ENCODE results near the gene GATM.
"Not testable (repeated sequence)": the region's sequence is repeated elsewhere in the genome, so short reads cannot be mapped to it uniquely, and the experiment has no call there.

GATM gene

GRCh38 chr15:45370042-45370441, 8.3 kb downstream of the GATM start:
- not testable (repeated sequence) for H3K9me3 ChIP-seq (ENCODE audit: control insufficient read depth, low read length); H3K36me3 ChIP-seq (ENCODE audit: control insufficient read depth, insufficient read depth, low read length, severe bottlenecking); H3K4me1 ChIP-seq (ENCODE audit: control insufficient read depth, insufficient read depth, low read length); DNase-seq (ENCODE audit: low read depth); H3K4me3 ChIP-seq (ENCODE audit: low read length); H3K9ac ChIP-seq (ENCODE audit: low read length); H3K27me3 ChIP-seq (replicated peaks; ENCODE audit: control insufficient read depth, insufficient read depth, low read length)

- DNase-seq (ENCODE audit: low read depth); H3K36me3 ChIP-seq (ENCODE audit: control insufficient read depth, insufficient read depth, low read length, severe bottlenecking); H3K27me3 ChIP-seq (replicated peaks; ENCODE audit: control insufficient read depth, insufficient read depth, low read length): not testable (repeated sequence)
Measured at GRCh38 chr15:45367222-45367621, 11.1 kb downstream of the GATM start.

GRCh38 chr15:45364271-45364670, 14.1 kb downstream of the GATM start:
- no peak overlapping the region for H3K4me3 ChIP-seq (ENCODE audit: low read length)
- H3K36me3 ChIP-seq (ENCODE audit: control insufficient read depth, insufficient read depth, low read length, severe bottlenecking): no peaks in the 10 kb centered on the region
- H3K9ac ChIP-seq (ENCODE audit: low read length): no peak overlapping the region
- H3K27me3 ChIP-seq (replicated peaks; ENCODE audit: control insufficient read depth, insufficient read depth, low read length): no peaks in the 10 kb centered on the region
- H3K4me1 ChIP-seq (ENCODE audit: control insufficient read depth, insufficient read depth, low read length): no peaks in the 10 kb centered on the region
- DNase-seq (ENCODE audit: low read depth): no peak
- H3K9me3 ChIP-seq (ENCODE audit: control insufficient read depth, low read length): no peaks in the 10 kb centered on the region

More at GRCh38 chr15:45367222-45367621, 11.1 kb downstream of the GATM start:
- not testable (repeated sequence) for H3K9ac ChIP-seq (ENCODE audit: low read length); H3K9me3 ChIP-seq (ENCODE audit: control insufficient read depth, low read length); H3K4me1 ChIP-seq (ENCODE audit: control insufficient read depth, insufficient read depth, low read length); H3K4me3 ChIP-seq (ENCODE audit: low read length)

GRCh38 chr15:45363801-45364200, 14.5 kb downstream of the GATM start:
- no peak overlapping the region for H3K4me3 ChIP-seq (ENCODE audit: low read length)
- H3K36me3 ChIP-seq (ENCODE audit: control insufficient read depth, insufficient read depth, low read length, severe bottlenecking): no peaks in the 10 kb centered on the region
- DNase-seq (ENCODE audit: low read depth): no peak
- H3K9ac ChIP-seq (ENCODE audit: low read length): no peak overlapping the region
- no peaks in the 10 kb centered on the region for H3K27me3 ChIP-seq (replicated peaks; ENCODE audit: control insufficient read depth, insufficient read depth, low read length)
- no peaks in the 10 kb centered on the region for H3K9me3 ChIP-seq (ENCODE audit: control insufficient read depth, low read length)
- no peaks in the 10 kb centered on the region for H3K4me1 ChIP-seq (ENCODE audit: control insufficient read depth, insufficient read depth, low read length)

GRCh38 chr15:45363334-45363733, 15.0 kb downstream of the GATM start:
- no peak for DNase-seq (ENCODE audit: low read depth)
- H3K36me3 ChIP-seq (ENCODE audit: control insufficient read depth, insufficient read depth, low read length, severe bottlenecking): no peaks in the 10 kb centered on the region
- no peak overlapping the region for H3K4me3 ChIP-seq (ENCODE audit: low read length)
- no peaks in the 10 kb centered on the region for H3K27me3 ChIP-seq (replicated peaks; ENCODE audit: control insufficient read depth, insufficient read depth, low read length)
- no peaks in the 10 kb centered on the region for H3K4me1 ChIP-seq (ENCODE audit: control insufficient read depth, insufficient read depth, low read length)
- no peak overlapping the region for H3K9ac ChIP-seq (ENCODE audit: low read length)
- no peaks in the 10 kb centered on the region for H3K9me3 ChIP-seq (ENCODE audit: control insufficient read depth, low read length)

GRCh38 chr15:45362419-45362818, 15.9 kb downstream of the GATM start:
- no peak overlapping the region for H3K9ac ChIP-seq (ENCODE audit: low read length)
- no peak for DNase-seq (ENCODE audit: low read depth)
- no peak overlapping the region for H3K4me3 ChIP-seq (ENCODE audit: low read length)
- no peaks in the 10 kb centered on the region for H3K27me3 ChIP-seq (replicated peaks; ENCODE audit: control insufficient read depth, insufficient read depth, low read length)
- no peaks in the 10 kb centered on the region for H3K4me1 ChIP-seq (ENCODE audit: control insufficient read depth, insufficient read depth, low read length)
- H3K36me3 ChIP-seq (ENCODE audit: control insufficient read depth, insufficient read depth, low read length, severe bottlenecking): no peaks in the 10 kb centered on the region
- no peaks in the 10 kb centered on the region for H3K9me3 ChIP-seq (ENCODE audit: control insufficient read depth, low read length)

GRCh38 chr15:45361878-45362277, 16.5 kb downstream of the GATM start:
- H3K36me3 ChIP-seq (ENCODE audit: control insufficient read depth, insufficient read depth, low read length, severe bottlenecking): no peaks in the 10 kb centered on the region
- no peak for DNase-seq (ENCODE audit: low read depth)
- H3K4me3 ChIP-seq (ENCODE audit: low read length): no peak overlapping the region
- no peaks in the 10 kb centered on the region for H3K4me1 ChIP-seq (ENCODE audit: control insufficient read depth, insufficient read depth, low read length)
- H3K9me3 ChIP-seq (ENCODE audit: control insufficient read depth, low read length): no peaks in the 10 kb centered on the region
- no peaks in the 10 kb centered on the region for H3K27me3 ChIP-seq (replicated peaks; ENCODE audit: control insufficient read depth, insufficient read depth, low read length)
- H3K9ac ChIP-seq (ENCODE audit: low read length): no peak overlapping the region

GRCh38 chr15:45355860-45356259, 22.5 kb downstream of the GATM start:
- Histone ChIP-seq H3K4me3 (ENCODE audit: low read length) (no peak overlapping the region), H3K4me1 (ENCODE audit: control insufficient read depth, insufficient read depth, low read length) (no peaks in the 10 kb centered on the region), H3K27me3 (replicated peaks; ENCODE audit: control insufficient read depth, insufficient read depth, low read length) (peaks cover 16% of the 10 kb centered on the region), H3K36me3 (ENCODE audit: control insufficient read depth, insufficient read depth, low read length, severe bottlenecking) (no peaks in the 10 kb centered on the region), H3K9me3 (ENCODE audit: control insufficient read depth, low read length) (no peaks in the 10 kb centered on the region), H3K9ac (ENCODE audit: low read length) (no peak overlapping the region)
- DNase-seq (ENCODE audit: low read depth): no peak

- Histone ChIP-seq H3K36me3 (ENCODE audit: control insufficient read depth, insufficient read depth, low read length, severe bottlenecking) (no peaks in the 10 kb centered on the region), H3K4me3 (ENCODE audit: low read length) (no peak overlapping the region), H3K9ac (ENCODE audit: low read length) (no peak overlapping the region), H3K9me3 (ENCODE audit: control insufficient read depth, low read length) (no peaks in the 10 kb centered on the region), H3K4me1 (ENCODE audit: control insufficient read depth, insufficient read depth, low read length) (no peaks in the 10 kb centered on the region), H3K27me3 (replicated peaks; ENCODE audit: control insufficient read depth, insufficient read depth, low read length) (peaks cover 16% of the 10 kb centered on the region)
- DNase-seq (ENCODE audit: low read depth): no peak
Measured at GRCh38 chr15:45354711-45355110, 23.6 kb downstream of the GATM start.

GRCh38 chr15:45351227-45351626, 27.1 kb downstream of the GATM start:
- Histone ChIP-seq H3K4me3 (ENCODE audit: low read length) (no peak overlapping the region), H3K9me3 (ENCODE audit: control insufficient read depth, low read length) (no peaks in the 10 kb centered on the region), H3K4me1 (ENCODE audit: control insufficient read depth, insufficient read depth, low read length) (no peaks in the 10 kb centered on the region), H3K36me3 (ENCODE audit: control insufficient read depth, insufficient read depth, low read length, severe bottlenecking) (no peaks in the 10 kb centered on the region), H3K9ac (ENCODE audit: low read length) (no peak overlapping the region), H3K27me3 (replicated peaks; ENCODE audit: control insufficient read depth, insufficient read depth, low read length) (peaks cover 33% of the 10 kb centered on the region)
- DNase-seq (ENCODE audit: low read depth): peak; percentile 4

GRCh38 chr15:45349623-45350022, 28.7 kb downstream of the GATM start:
- Histone ChIP-seq H3K9ac (ENCODE audit: low read length) (no peak overlapping the region), H3K4me3 (ENCODE audit: low read length) (no peak overlapping the region), H3K27me3 (replicated peaks; ENCODE audit: control insufficient read depth, insufficient read depth, low read length) (peaks cover 33% of the 10 kb centered on the region), H3K4me1 (ENCODE audit: control insufficient read depth, insufficient read depth, low read length) (no peaks in the 10 kb centered on the region), H3K9me3 (ENCODE audit: control insufficient read depth, low read length) (no peaks in the 10 kb centered on the region), H3K36me3 (ENCODE audit: control insufficient read depth, insufficient read depth, low read length, severe bottlenecking) (no peaks in the 10 kb centered on the region)
- no peak for DNase-seq (ENCODE audit: low read depth)

- H3K4me3 ChIP-seq (ENCODE audit: low read length): no peak overlapping the region
- no peak overlapping the region for H3K9ac ChIP-seq (ENCODE audit: low read length)
- H3K4me1 ChIP-seq (ENCODE audit: control insufficient read depth, insufficient read depth, low read length): no peaks in the 10 kb centered on the region
- no peaks in the 10 kb centered on the region for H3K36me3 ChIP-seq (ENCODE audit: control insufficient read depth, insufficient read depth, low read length, severe bottlenecking)
- DNase-seq (ENCODE audit: low read depth): no peak
- H3K9me3 ChIP-seq (ENCODE audit: control insufficient read depth, low read length): no peaks in the 10 kb centered on the region
- peaks cover 33% of the 10 kb centered on the region for H3K27me3 ChIP-seq (replicated peaks; ENCODE audit: control insufficient read depth, insufficient read depth, low read length)
Measured at GRCh38 chr15:45347989-45348388, 30.4 kb downstream of the GATM start.

Data from adipocyte (in vitro differentiated cells).